Psoas muscle (tissue), 8 donors: ENCODE data around the gene LCN9. TPM values are rescaled to one million over a fixed set of nuclear protein-coding genes. Genes with fewer than 3 reads are reported as not detected.
"Not testable (repeated sequence)": the region's sequence is repeated elsewhere in the genome, so short reads cannot be mapped to it uniquely, and the experiment has no call there.

Experiments
- ATAC-seq, 4 donors: fragments of 200-7000 bp; cut with Tn5 transposase; one replicate each; pipeline ENCODE4 v1.9.1; 2020; ENCODE audit warnings: moderate library complexity in 3 of 4, mild to moderate bottlenecking in 2 of 4
- DNase-seq, 2 donors: peaks; one replicate each; pipeline ENCODE4 v3.0.0-alpha.2; 2020
- H3K27ac ChIP-seq: fragments of 200-600 bp; one replicate; pipeline ENCODE4 v1.8.0; 2022
- H3K27me3 ChIP-seq, 3 donors: fragments of 200-600 bp in 1 of 3; one replicate each; pipeline versions ENCODE4 v1.6.1 to v1.8.0; 2013 to 2022; ENCODE audit warnings: low read length in 2 of 3, mild to moderate bottlenecking in 2 of 3, moderate library complexity in 1 of 3; ENCODE audit not compliant: insufficient read depth in 3 of 3
- H3K36me3 ChIP-seq, 2 donors: fragments of 200-600 bp in 1 of 2; one replicate each; pipeline versions ENCODE4 v1.6.1 to v1.8.0; 2013 to 2022; ENCODE audit warnings: low read depth in 1 of 2, mild to moderate bottlenecking in 1 of 2, moderate library complexity in 1 of 2; ENCODE audit not compliant: insufficient read depth in 1 of 2
- H3K4me1 ChIP-seq: fragments of 200-600 bp; one replicate; pipeline ENCODE4 v1.8.0; 2022
- H3K4me3 ChIP-seq: fragments of 200-600 bp; one replicate; pipeline ENCODE4 v1.8.0; 2022; ENCODE audit warnings: mild to moderate bottlenecking
- H3K9me3 ChIP-seq: fragments of 200-600 bp; one replicate; pipeline ENCODE4 v1.8.0; 2022
- WGBS, 3 donors: extraction: QIAGEN DNeasy Blood & Tissue Kit; methylation state at CpG; one replicate each; pipeline versions ENCODE4 v1.1.6 to v1.1.7; 2013; 5-methylcytosine and 5-hydroxymethylcytosine counted together
- intact Hi-C, 2 donors: fragments of 100-400 bp; cut with DNase I; formaldehyde crosslinking; loops; one replicate each; pipeline versions ENCODE4 v1.11.0 to v1.14.2; 2022
- polyA plus RNA-seq, 3 donors: library from polyadenylated mRNA; stranded (reverse); fragments of 200-250 nt; gene quantifications; one replicate each; pipeline ENCODE4 v1.2.3, GENCODE V29; 2013
- total RNA-seq, 4 donors: library from RNA; stranded (reverse); fragmentation: NEBNext Ultra II Directional in 2 of 4; extraction: Animal tissue kit (Norgen Biotek cat#: 25700) in 2 of 4; gene quantifications; one replicate each; pipeline versions ENCODE4 v1.2.1 to v1.2.4, GENCODE V29; 2021 to 2023
- TF ChIP-seq, protein P1 (sequence below): fragments of 200-600 bp; IDR thresholded peaks from one replicate; pipeline ENCODE4 v1.8.0; 2022; ENCODE audit warnings: antibody characterized with exemption
- donor health status: healthy with polysubstance abuse.
- donor health status: DM: no; HTN: no; CAD: no; lungs with moderate emphysema.
- donor health status: Bipolar disorder and iron deficiency.
- donor health status: healthy.
- donor health status: DM: yes; HTN: yes; CAD: no.
- donor health status: DM: no; HTN: no; CAD: no.
- donor health status: DM: no; HTN: no; CAD: no.
- donor health status: DM: yes; HTN: yes; CAD: no.

LCN9 gene
- total and polyA plus RNA-seq, 7 donors = not detected

DNA sequence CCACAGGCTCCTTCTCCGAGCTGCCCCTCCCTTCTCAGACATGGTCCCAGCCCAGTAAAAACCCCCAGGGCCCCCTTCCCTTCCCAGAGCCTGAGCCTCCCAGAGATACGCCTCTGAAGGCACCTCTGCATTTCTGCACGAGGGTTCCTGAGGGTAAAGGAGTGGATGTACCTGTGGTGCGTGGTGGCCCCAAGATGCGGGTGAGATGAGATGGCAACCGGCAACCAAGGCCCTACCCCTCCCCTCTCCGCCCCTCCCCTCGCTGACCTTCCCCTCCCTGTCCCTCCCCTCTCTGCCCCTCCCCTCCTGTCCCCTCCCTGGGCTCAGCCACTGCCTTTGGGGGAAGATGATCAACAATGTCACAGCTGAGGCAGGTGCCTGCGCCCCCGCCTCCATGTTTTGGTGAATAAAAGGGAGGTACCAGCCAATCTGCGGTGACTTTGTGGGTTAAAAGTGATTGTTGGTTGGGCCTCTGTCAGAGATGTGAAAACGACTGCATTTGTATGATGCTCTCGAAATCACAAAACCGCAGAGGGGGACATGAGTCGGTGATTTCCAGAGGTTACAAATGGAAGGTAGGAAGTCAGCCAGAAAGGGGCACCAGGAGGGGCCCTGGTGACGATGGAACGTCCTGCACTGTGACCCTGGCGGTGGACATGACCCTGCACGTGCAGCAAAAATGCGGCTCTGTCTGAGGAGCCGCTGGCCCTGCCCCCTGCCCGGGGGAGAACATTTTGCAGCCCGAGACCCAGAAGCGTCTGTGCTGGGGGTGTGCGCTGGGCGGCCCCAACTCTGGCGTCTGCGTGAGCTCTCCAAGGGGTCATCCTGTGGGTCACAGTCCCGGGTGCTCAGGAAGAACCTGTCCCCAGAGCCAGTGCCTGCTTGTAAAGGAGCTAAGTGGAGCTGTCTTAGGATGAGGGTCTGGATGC lies 3.7 kb downstream of the LCN9 start:
- DNase-seq (peak in 1 of 2 donors; percentile 25), ATAC-seq (no peak)
- H3K4me1 ChIP-seq = no peaks in the 10 kb centered on the region
- peaks cover 0 to 61% (median 5%) of the 10 kb centered on the region in 3 donors for H3K27me3 ChIP-seq
- 55 to 61% (median 59%) methylated on average over 29 of the region's 29 CpGs for WGBS, 3 donors
- H3K9me3 ChIP-seq = no peaks in the 10 kb centered on the region
- no peak overlapping the region for H3K4me3 ChIP-seq
- intact Hi-C loops = no loop called here
- no peak overlapping the region for H3K27ac ChIP-seq
- TF ChIP-seq, protein P1, sequence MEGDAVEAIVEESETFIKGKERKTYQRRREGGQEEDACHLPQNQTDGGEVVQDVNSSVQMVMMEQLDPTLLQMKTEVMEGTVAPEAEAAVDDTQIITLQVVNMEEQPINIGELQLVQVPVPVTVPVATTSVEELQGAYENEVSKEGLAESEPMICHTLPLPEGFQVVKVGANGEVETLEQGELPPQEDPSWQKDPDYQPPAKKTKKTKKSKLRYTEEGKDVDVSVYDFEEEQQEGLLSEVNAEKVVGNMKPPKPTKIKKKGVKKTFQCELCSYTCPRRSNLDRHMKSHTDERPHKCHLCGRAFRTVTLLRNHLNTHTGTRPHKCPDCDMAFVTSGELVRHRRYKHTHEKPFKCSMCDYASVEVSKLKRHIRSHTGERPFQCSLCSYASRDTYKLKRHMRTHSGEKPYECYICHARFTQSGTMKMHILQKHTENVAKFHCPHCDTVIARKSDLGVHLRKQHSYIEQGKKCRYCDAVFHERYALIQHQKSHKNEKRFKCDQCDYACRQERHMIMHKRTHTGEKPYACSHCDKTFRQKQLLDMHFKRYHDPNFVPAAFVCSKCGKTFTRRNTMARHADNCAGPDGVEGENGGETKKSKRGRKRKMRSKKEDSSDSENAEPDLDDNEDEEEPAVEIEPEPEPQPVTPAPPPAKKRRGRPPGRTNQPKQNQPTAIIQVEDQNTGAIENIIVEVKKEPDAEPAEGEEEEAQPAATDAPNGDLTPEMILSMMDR = no peak
- H3K36me3 ChIP-seq = no peaks in the 10 kb centered on the region

DNA sequence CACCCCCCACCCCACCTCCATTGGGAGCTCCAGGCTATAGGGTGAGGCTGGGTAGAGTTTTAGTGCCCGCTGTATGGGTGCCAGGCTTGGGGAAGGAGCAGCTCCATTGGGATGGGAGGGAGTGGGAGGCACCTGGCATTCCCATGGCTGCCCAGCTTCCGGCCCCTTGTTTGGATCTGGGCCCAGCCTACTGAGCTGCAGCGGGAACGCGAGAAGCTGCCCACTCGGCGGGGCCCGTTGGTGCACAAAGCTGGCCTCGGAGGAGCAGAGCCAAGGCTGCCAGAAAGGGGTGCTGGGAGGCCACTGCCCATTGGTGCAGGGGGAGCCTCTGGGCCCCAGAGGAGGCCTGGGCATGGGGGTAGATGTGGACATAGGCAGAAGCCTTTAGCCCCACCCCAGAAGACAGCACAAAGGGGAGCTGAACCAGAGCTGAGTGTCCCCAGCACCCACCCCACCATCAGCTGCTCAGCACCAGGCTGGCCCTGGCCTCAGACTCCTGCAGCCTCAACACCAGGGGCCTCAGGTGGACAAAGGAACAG lies 4.4 kb downstream of the LCN9 start:
- TF ChIP-seq, protein P1 = no peak

DNA sequence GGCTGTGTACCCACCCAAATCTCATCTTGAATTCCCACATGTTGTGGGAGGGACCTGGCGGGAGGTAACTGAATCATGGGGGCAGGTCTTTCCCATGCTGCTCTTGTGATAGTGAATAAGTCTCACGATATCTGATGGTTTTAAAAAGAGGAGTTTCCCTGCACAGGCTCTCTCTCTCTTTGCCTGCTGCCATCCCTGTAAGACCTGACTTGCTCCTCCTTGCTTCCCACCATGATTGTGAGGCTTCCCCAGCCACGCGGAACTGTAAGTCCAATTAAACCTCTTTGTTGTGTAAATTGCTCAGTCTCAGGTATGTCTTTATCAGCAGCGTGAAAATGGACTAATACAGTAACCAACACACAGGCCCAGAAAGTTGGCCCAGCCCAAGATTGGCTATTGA lies 5.9 kb downstream of the LCN9 start:
- H3K4me3 ChIP-seq, H3K36me3 ChIP-seq, ATAC-seq, H3K9me3 ChIP-seq, H3K4me1 ChIP-seq, intact Hi-C loops, H3K27ac ChIP-seq: not testable (repeated sequence)
- peaks cover 0 to 61% (median 5%) of the 10 kb centered on the region in 3 donors for H3K27me3 ChIP-seq
- WGBS, 3 donors = 90 to 93% (median 91%) methylated on average over 5 of the region's 5 CpGs
- DNase-seq = peak in 1 of 2 donors; percentile 12

More for the DNA sequence above, 4.4 kb downstream of the LCN9 start:
- ATAC-seq = no peak
- peak in 1 of 2 donors; percentile 23 for DNase-seq
- Histone ChIP-seq H3K36me3 (no peaks in the 10 kb centered on the region), H3K27ac (no peak overlapping the region), H3K9me3 (no peaks in the 10 kb centered on the region), H3K4me1 (no peaks in the 10 kb centered on the region), H3K27me3 (peaks cover 0 to 63% (median 5%) of the 10 kb centered on the region in 3 donors), H3K4me3 (no peak overlapping the region)
- 23 to 36% (median 25%) methylated on average over 8 to 9 of the region's 9 CpGs for WGBS, 3 donors
- intact Hi-C loops = no loop called here

DNA sequence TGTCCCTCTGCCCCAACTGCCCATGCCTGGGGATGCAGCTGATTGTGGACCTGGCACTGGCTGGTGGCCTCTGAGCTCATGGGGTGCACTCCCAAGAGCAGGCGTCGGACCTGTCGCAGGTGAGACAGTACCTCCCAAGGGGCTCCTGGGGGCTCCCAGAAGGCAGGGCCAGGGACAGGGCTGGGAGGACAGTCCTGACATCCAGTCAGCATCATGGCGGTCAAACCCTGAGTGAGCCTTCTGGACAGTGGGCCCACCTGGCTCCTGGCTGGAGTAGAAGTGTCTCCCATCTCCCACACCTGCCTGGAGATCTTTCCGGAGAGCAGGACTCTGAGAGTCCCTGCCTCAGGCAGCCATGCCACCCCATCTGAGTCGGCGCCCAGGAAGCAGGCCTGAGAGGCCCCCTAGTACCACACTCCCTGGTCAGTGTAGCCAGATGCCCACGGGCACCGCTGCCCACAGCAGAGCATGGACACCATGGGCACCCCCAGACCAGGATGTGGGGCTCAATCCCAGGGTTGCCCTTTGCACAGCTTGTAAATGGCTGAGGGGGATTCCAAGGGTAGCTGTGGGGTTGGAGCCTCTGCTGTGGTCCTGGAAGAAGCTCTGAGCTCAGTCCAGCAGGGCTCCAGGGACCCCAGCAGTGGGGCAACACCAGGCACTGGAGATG lies 6.6 kb downstream of the LCN9 start:
- Histone ChIP-seq H3K27me3 (peaks cover 0 to 61% (median 5%) of the 10 kb centered on the region in 3 donors), H3K4me1 (no peaks in the 10 kb centered on the region), H3K36me3 (no peaks in the 10 kb centered on the region), H3K4me3 (no peak overlapping the region), H3K9me3 (no peaks in the 10 kb centered on the region), H3K27ac (no peak overlapping the region)
- intact Hi-C loops = no loop called here
- ATAC-seq = no peak
- peak in 1 of 2 donors; percentile 32 for DNase-seq
- 93 to 96% (median 95%) methylated on average over 9 of the region's 9 CpGs for WGBS, 3 donors
- TF ChIP-seq, protein P1 = no peak
